Measurements from ENCODE around the gene RIPOR1.

The RIPOR1 gene

GRCh38 chr16:67528222-67528869, at the start of gene RIPOR1:
Gene RIPOR1, plus strand, starts transcription at chr16:67528829. Its CDS starts 9,618 bp downstream, at chr16:67538447.
- H3K4me3 ChIP-seq (ENCODE audit: low read length) = peak within 1 kb of the TSS; percentile 89
- TF ChIP-seq, protein P1, sequence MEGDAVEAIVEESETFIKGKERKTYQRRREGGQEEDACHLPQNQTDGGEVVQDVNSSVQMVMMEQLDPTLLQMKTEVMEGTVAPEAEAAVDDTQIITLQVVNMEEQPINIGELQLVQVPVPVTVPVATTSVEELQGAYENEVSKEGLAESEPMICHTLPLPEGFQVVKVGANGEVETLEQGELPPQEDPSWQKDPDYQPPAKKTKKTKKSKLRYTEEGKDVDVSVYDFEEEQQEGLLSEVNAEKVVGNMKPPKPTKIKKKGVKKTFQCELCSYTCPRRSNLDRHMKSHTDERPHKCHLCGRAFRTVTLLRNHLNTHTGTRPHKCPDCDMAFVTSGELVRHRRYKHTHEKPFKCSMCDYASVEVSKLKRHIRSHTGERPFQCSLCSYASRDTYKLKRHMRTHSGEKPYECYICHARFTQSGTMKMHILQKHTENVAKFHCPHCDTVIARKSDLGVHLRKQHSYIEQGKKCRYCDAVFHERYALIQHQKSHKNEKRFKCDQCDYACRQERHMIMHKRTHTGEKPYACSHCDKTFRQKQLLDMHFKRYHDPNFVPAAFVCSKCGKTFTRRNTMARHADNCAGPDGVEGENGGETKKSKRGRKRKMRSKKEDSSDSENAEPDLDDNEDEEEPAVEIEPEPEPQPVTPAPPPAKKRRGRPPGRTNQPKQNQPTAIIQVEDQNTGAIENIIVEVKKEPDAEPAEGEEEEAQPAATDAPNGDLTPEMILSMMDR (conservative IDR thresholded peaks at IDR 0.05; ENCODE audit: low read length) = 0 out of 2 replicates have a peak, but pooled peaks have one; percentile 2
- peak; percentile 28 for DNase-seq (ENCODE audit: low read depth)

- DNase-seq (ENCODE audit: low read depth) = peak; percentile 96
- peak within 1 kb of the TSS; percentile 98 for H3K4me3 ChIP-seq (ENCODE audit: low read length)
- TF ChIP-seq, protein P1 (conservative IDR thresholded peaks at IDR 0.05; ENCODE audit: low read length) = peak; percentile 77
Observed at GRCh38 chr16:67480833-67481560, 47.6 kb upstream of the RIPOR1 start, which contains the start of gene ATP6V0D1. Gene ATP6V0D1, minus strand, starts transcription at chr16:67481157. Its CDS starts 71 bp downstream, at chr16:67481086.

GRCh38 chr16:67481561-67482232, 46.9 kb upstream of the RIPOR1 start:
- H3K4me3 ChIP-seq (ENCODE audit: low read length) = peak overlapping the region; percentile 73
- no peak for DNase-seq (ENCODE audit: low read depth)
- TF ChIP-seq, protein P1 (conservative IDR thresholded peaks at IDR 0.05; ENCODE audit: low read length) = no peak

GRCh38 chr16:67482233-67482924, 46.2 kb upstream of the RIPOR1 start:
- peak overlapping the region; percentile 73 for H3K4me3 ChIP-seq (ENCODE audit: low read length)

DNA sequence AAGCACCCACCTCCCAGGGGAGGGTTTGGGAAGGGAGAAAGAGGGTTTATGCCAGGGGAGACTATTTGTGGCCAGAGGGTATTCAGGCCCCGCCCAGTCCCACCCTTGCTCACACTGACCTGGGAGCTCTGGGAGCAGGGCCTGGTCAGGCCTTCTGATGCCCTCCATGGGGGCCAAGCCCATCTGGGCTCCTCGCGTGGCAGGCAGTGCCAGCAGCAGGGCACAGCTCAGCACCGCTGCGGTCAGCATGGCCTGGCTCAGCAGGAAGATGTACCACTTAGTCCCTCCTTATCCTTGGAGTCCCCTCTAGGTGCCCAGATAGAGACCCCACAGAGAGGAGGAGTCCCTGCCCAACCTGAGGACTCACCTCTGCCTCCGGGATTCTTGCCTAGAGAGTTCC, 45.5 kb upstream of the RIPOR1 start, which contains the start of gene AGRP:
TSS of gene AGRP (minus strand) at position 398 of the 400 bp plus-strand sequence. CDS start at position 249, 149 bp downstream.
- no peak within 1 kb of the TSS; the same call in 1 of the 2 replicates for H3K4me3 ChIP-seq (ENCODE audit: low read length)
- TF ChIP-seq, protein P1 (conservative IDR thresholded peaks at IDR 0.05; ENCODE audit: low read length) = no peak
- no peak for DNase-seq (ENCODE audit: low read depth)

More at GRCh38 chr16:67482233-67482924, 46.2 kb upstream of the RIPOR1 start:
- DNase-seq (ENCODE audit: low read depth) = no peak
- TF ChIP-seq, protein P1 (conservative IDR thresholded peaks at IDR 0.05; ENCODE audit: low read length) = no peak

GRCh38 chr16:67483731-67484525, 44.7 kb upstream of the RIPOR1 start:
- DNase-seq (ENCODE audit: low read depth) = no peak
- TF ChIP-seq, protein P1 (conservative IDR thresholded peaks at IDR 0.05; ENCODE audit: low read length) = no peak
- no peak overlapping the region for H3K4me3 ChIP-seq (ENCODE audit: low read length)
